Lung (tissue), 12 donors: ENCODE results near the gene FOXP1. TPM values are rescaled to one million over a fixed set of nuclear protein-coding genes. Genes with fewer than 3 reads are reported as not detected.

Experiments
- ATAC-seq: fragments of 200-7000 bp; cut with Tn5 transposase; one replicate; pipeline ENCODE4 v1.9.1; 2020; ENCODE audit warnings: moderate number of reproducible peaks; ENCODE audit not compliant: insufficient read depth, low FRiP score
- DNase-seq, 3 donors: peaks; one replicate each; pipeline ENCODE4 v3.0.0-alpha.2; 2013 to 2017
- H3K27ac ChIP-seq, 2 donors: one replicate each; pipeline ENCODE4 v1.5.1; 2013; ENCODE audit warnings: mild to moderate bottlenecking in 2 of 2, moderate library complexity in 2 of 2, control low read depth in 1 of 2, inconsistent platforms in 1 of 2, low read depth in 1 of 2, low read length in 1 of 2
- H3K27me3 ChIP-seq, 3 donors: one replicate each; pipeline ENCODE4 v1.5.1; 2013; ENCODE audit warnings: low read length in 2 of 3; ENCODE audit not compliant: control insufficient read depth in 3 of 3, insufficient read depth in 3 of 3
- H3K36me3 ChIP-seq, 4 donors: one replicate each; pipeline ENCODE4 v1.5.1; 2013; ENCODE audit warnings: low read length in 4 of 4, mild to moderate bottlenecking in 1 of 4, moderate library complexity in 1 of 4; ENCODE audit not compliant: control insufficient read depth in 4 of 4, insufficient read depth in 4 of 4
- H3K4me1 ChIP-seq, 5 donors: one replicate each; pipeline ENCODE4 v1.5.1; 2013; ENCODE audit warnings: low read length in 5 of 5, mild to moderate bottlenecking in 2 of 5, moderate library complexity in 1 of 5; ENCODE audit not compliant: control insufficient read depth in 5 of 5, insufficient read depth in 5 of 5
- H3K4me3 ChIP-seq: one replicate; pipeline ENCODE4 v1.5.1; 2013; ENCODE audit warnings: mild to moderate bottlenecking, control low read depth, moderate library complexity
- H3K9ac ChIP-seq, 2 donors: one replicate each; pipeline ENCODE4 v1.5.1; 2013; ENCODE audit warnings: low read length in 2 of 2, control low read depth in 1 of 2; ENCODE audit not compliant: insufficient read depth in 1 of 2
- H3K9me3 ChIP-seq, 4 donors: one replicate each; pipeline ENCODE4 v1.5.1; 2013; ENCODE audit warnings: low read length in 3 of 4, mild to moderate bottlenecking in 1 of 4, moderate library complexity in 1 of 4; ENCODE audit not compliant: control insufficient read depth in 4 of 4, insufficient read depth in 3 of 4
- CTCF ChIP-seq: IDR thresholded peaks from 2 replicates; pipeline ENCODE4 v1.5.1; 2012; ENCODE audit warnings: mild to moderate bottlenecking; ENCODE audit errors: control extremely low read depth, extremely low read depth
- WGBS, 2 donors: extraction: QIAGEN DNeasy Blood & Tissue Kit; methylation state at CpG; one replicate each; pipeline ENCODE4 v1.1.7; 2013; 5-methylcytosine and 5-hydroxymethylcytosine counted together
- polyA plus RNA-seq, 2 donors: library from polyadenylated mRNA; stranded (reverse); fragments of 200-250 nt; gene quantifications; one replicate each; pipeline ENCODE4 v1.2.1, GENCODE V29; 2013
- total RNA-seq, 2 donors: library from RNA; depleted of rRNA in 1 of 2; stranded (reverse); fragments of >200 nt in 1 of 2; gene quantifications; one replicate each; pipeline ENCODE4 v1.2.1, GENCODE V29; 2014 to 2021
- donor health status: control.
- donor health status: control.
- donor health status: Bipolar disorder and iron deficiency.
- donor health status: healthy.
- donor health status: DM: yes; HTN: yes; CAD: no.

Gene FOXP1
- total and polyA plus RNA-seq, 4 donors = 13.8 to 287 (median 73.9) TPM

DNA sequence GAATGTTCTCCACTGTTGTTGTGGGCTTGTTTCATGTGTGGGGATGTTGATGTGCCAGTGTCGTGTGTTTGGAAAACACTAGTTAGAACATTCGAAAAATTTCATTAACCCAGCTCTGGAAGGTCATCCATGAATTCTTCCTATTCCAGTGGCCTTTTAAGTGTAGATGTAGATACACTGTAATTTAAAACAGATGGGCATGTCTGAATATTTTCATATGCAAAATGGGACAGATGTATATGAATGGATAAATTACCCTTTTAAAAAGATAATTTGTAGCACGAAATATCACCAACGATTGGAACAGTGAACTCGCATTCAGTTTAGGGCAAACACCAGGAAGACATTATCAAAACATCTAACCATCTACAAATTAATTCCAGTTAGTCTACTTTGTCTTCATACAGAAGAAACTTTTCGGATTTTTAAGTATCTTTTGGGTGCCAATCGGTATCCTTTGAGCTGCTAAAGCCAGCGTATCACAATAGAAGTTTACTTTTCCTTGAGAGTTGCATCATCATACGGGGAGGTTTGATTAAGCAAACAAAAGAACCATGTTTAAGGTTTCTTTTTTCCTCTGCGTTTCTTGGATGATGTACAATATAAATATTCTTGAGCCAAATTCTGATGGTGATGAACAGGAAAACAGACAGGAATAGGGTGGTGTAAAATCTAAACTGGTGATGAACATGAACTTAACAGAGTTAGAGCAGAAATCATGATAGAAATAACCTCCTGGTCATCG lies 528.1 kb downstream of the FOXP1 start:
- H3K4me3 ChIP-seq = no peak overlapping the region
- peak overlapping the region in 1 of 2 donors; percentile 50 for H3K27ac ChIP-seq
- no peaks in the 10 kb centered on the region for H3K27me3 ChIP-seq
- TF ChIP-seq CTCF = no peak
- H3K9me3 ChIP-seq = peaks cover 0 to 4% (median 0%) of the 10 kb centered on the region in 4 donors
- H3K9ac ChIP-seq = no peak overlapping the region
- peak; percentile 21 for ATAC-seq
- 55 to 62% methylated on average over 11 of the region's 11 CpGs for WGBS, 2 donors
- peaks cover 13 to 53% (median 31%) of the 10 kb centered on the region in 5 donors for H3K4me1 ChIP-seq
- peak in 2 of 3 donors; percentile 49 for DNase-seq
- H3K36me3 ChIP-seq = peaks cover 0 to 12% (median 5%) of the 10 kb centered on the region in 4 donors

GRCh38 chr3:71054312-71054711 lies 529.2 kb downstream of the FOXP1 start:
- 73 to 77% methylated on average over 5 of the region's 5 CpGs for WGBS, 2 donors
- peaks cover 0 to 4% (median 0%) of the 10 kb centered on the region in 4 donors for H3K9me3 ChIP-seq
- peak overlapping the region in 1 of 2 donors; percentile 49 for H3K27ac ChIP-seq
- TF ChIP-seq CTCF = no peak
- H3K4me3 ChIP-seq = no peak overlapping the region
- H3K27me3 ChIP-seq = no peaks in the 10 kb centered on the region
- peaks cover 13 to 52% (median 40%) of the 10 kb centered on the region in 5 donors for H3K4me1 ChIP-seq
- DNase-seq (no peak), ATAC-seq (no peak)
- H3K9ac ChIP-seq = no peak overlapping the region
- peaks cover 0 to 13% (median 6%) of the 10 kb centered on the region in 4 donors for H3K36me3 ChIP-seq

GRCh38 chr3:71053495-71053894 lies 530.0 kb downstream of the FOXP1 start:
- no peak for TF ChIP-seq CTCF
- Histone ChIP-seq H3K27ac (peak overlapping the region; percentile 15 to 22), H3K9ac (no peak overlapping the region), H3K4me3 (no peak overlapping the region), H3K9me3 (peaks cover 0 to 4% (median 0%) of the 10 kb centered on the region in 4 donors), H3K36me3 (peaks cover 0 to 13% (median 6%) of the 10 kb centered on the region in 4 donors), H3K27me3 (no peaks in the 10 kb centered on the region), H3K4me1 (peaks cover 13 to 60% (median 41%) of the 10 kb centered on the region in 5 donors)
- no peak for DNase-seq
- 68 to 76% methylated on average over 4 of the region's 4 CpGs for WGBS, 2 donors
- ATAC-seq = no peak
